Peyer's patch (tissue), 4 donors: ENCODE results near the gene SYNJ2. TPM values are rescaled to one million over a fixed set of nuclear protein-coding genes. Genes with fewer than 3 reads are reported as not detected.

Experiments used
- DNase-seq, 3 donors: peaks; one replicate each; pipeline ENCODE4 v3.0.0-alpha.2; 2017 to 2019
- H3K27ac ChIP-seq, 4 donors: fragments of 200-600 bp; sonication (generic); one replicate each; pipeline ENCODE4 v1.5.1; 2016 to 2019
- H3K27me3 ChIP-seq, 2 donors: fragments of 200-600 bp; sonication (generic); one replicate each; pipeline ENCODE4 v1.5.1; 2019
- H3K36me3 ChIP-seq, 3 donors: fragments of 200-600 bp; sonication (generic); one replicate each; pipeline ENCODE4 v1.5.1; 2016 to 2019
- H3K4me1 ChIP-seq, 4 donors: fragments of 200-600 bp; sonication (generic); one replicate each; pipeline ENCODE4 v1.5.1; 2016 to 2019
- H3K4me3 ChIP-seq, 4 donors: fragments of 200-600 bp; sonication (generic); 1 replicate in 3 of 4; 2 replicates in 1 of 4; pipeline ENCODE4 v1.5.1; 2016 to 2019; ENCODE audit warnings: mild to moderate bottlenecking in 1 of 4
- H3K9me3 ChIP-seq, 4 donors: fragments of 200-600 bp; sonication (generic); one replicate each; pipeline ENCODE4 v1.5.1; 2016 to 2019; ENCODE audit warnings: mild to moderate bottlenecking in 1 of 4
- CTCF ChIP-seq, 6 experiments: fragments of 450-650 bp in 4 of 6; fragments of 200-600 bp in 2 of 6; sonication (generic) in 1 of 6; IDR thresholded peaks; one replicate each; pipeline ENCODE4 v1.5.1; 2017 to 2019; ENCODE audit warnings: antibody characterized with exemption in 6 of 6, mild to moderate bottlenecking in 3 of 6, moderate library complexity in 1 of 6
- POLR2A ChIP-seq, 2 donors: fragments of 450-650 bp; IDR thresholded peaks; one replicate each; pipeline ENCODE4 v1.5.1; 2017; ENCODE audit warnings: antibody characterized with exemption in 2 of 2, mild to moderate bottlenecking in 2 of 2, moderate library complexity in 2 of 2
- total RNA-seq, 4 donors: library from RNA; depleted of rRNA; stranded (reverse); fragments of >200 nt; gene quantifications; one replicate each; pipeline ENCODE4 v1.1.0, GENCODE V29; 2016

Gene SYNJ2
- total RNA-seq, 4 donors from 2014 or later, result 26.8 to 47.2 (median 34.0) TPM

GRCh38 chr6:158041370-158041769 is 59.7 kb downstream of the SYNJ2 start:
- H3K4me1 ChIP-seq, result peaks cover 0 to 27% (median 0%) of the 10 kb centered on the region in 4 donors

DNA sequence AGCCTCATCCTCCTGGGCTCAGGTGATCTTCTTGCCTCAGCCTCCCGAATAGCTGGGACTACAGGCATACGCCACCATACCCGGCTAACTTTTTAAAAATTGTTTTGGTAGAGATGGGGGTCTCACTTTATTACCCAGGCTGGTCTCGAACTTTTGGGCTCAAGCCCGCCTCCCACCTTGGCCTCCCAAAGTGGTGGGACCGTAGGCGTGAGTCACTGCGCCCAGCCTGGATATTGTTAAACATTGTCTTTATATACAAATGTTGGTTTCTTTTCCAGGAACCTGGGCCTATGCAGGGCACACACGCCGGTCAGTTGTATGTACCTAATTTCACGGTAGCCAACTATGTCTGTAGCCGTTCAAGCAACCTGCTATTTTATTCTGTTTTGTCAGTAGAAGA is 60.1 kb downstream of the SYNJ2 start:
- no peaks in the 10 kb centered on the region for H3K27me3 ChIP-seq
- DNase-seq, result no peak
- no peak for TF ChIP-seq CTCF (IDR thresholded peaks at IDR 0.05)
- no peak for TF ChIP-seq POLR2A (IDR thresholded peaks at IDR 0.05)
- H3K4me1 ChIP-seq, result peaks cover 0 to 28% (median 0%) of the 10 kb centered on the region in 4 donors
- H3K4me3 ChIP-seq, result no peak overlapping the region
- H3K36me3 ChIP-seq, result no peaks in the 10 kb centered on the region
- no peaks in the 10 kb centered on the region for H3K9me3 ChIP-seq
- H3K27ac ChIP-seq, result peak overlapping the region in 1 of 4 donors; percentile 41

More at GRCh38 chr6:158041370-158041769, 59.7 kb downstream of the SYNJ2 start:
- Histone ChIP-seq H3K4me3 (no peak overlapping the region), H3K27ac (peak overlapping the region in 2 of 4 donors; percentile 5 to 79), H3K27me3 (no peaks in the 10 kb centered on the region), H3K36me3 (no peaks in the 10 kb centered on the region), H3K9me3 (no peaks in the 10 kb centered on the region)
- TF ChIP-seq CTCF (IDR thresholded peaks at IDR 0.05), result no peak
- DNase-seq, result no peak

DNA sequence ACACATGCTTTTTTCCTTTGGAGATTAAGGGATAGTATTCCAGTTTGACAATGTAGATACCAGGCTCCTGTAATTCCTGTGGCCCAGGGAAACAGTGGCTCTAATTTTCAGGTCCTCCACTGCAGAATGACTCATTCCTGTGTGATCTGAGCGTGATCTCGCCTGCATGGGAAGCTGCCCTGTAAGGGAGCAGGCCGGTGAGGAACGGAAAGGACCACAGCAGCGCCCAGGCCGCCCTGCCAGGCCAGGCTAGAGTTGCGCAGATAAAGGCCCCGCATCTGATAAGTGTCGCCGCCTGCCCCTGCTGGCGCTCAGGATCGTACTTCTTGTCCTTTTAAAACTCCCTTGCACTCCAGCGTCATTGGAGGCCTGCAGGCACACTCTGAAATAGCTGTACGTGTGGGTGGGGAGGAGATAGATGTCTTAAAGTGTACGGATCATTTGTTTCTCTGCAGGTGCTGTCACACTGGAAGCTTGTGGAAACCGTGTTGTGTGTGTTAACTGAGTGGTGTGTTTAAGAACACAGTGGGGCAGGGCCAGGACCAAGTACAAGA is 60.7 kb downstream of the SYNJ2 start:
- no peaks in the 10 kb centered on the region for H3K36me3 ChIP-seq

GRCh38 chr6:158043008-158043407 is 61.3 kb downstream of the SYNJ2 start:
- peaks cover 0 to 32% (median 0%) of the 10 kb centered on the region in 4 donors for H3K4me1 ChIP-seq
- H3K36me3 ChIP-seq, result no peaks in the 10 kb centered on the region
- peak overlapping the region in 1 of 4 donors; percentile 41 for H3K27ac ChIP-seq
- no peak for DNase-seq
- TF ChIP-seq CTCF (IDR thresholded peaks at IDR 0.05), result no peak
- TF ChIP-seq POLR2A (IDR thresholded peaks at IDR 0.05), result no peak
- H3K27me3 ChIP-seq, result no peaks in the 10 kb centered on the region
- no peaks in the 10 kb centered on the region for H3K9me3 ChIP-seq
- H3K4me3 ChIP-seq, result no peak overlapping the region

More for the DNA sequence above, 60.7 kb downstream of the SYNJ2 start:
- Histone ChIP-seq H3K27me3 (no peaks in the 10 kb centered on the region), H3K9me3 (no peaks in the 10 kb centered on the region), H3K4me3 (no peak overlapping the region), H3K4me1 (peaks cover 0 to 32% (median 0%) of the 10 kb centered on the region in 4 donors), H3K27ac (peak overlapping the region in 2 of 4 donors; percentile 21 to 41)
- TF ChIP-seq CTCF (IDR thresholded peaks at IDR 0.05) (no peak), POLR2A (IDR thresholded peaks at IDR 0.05) (no peak)
- no peak for DNase-seq

DNA sequence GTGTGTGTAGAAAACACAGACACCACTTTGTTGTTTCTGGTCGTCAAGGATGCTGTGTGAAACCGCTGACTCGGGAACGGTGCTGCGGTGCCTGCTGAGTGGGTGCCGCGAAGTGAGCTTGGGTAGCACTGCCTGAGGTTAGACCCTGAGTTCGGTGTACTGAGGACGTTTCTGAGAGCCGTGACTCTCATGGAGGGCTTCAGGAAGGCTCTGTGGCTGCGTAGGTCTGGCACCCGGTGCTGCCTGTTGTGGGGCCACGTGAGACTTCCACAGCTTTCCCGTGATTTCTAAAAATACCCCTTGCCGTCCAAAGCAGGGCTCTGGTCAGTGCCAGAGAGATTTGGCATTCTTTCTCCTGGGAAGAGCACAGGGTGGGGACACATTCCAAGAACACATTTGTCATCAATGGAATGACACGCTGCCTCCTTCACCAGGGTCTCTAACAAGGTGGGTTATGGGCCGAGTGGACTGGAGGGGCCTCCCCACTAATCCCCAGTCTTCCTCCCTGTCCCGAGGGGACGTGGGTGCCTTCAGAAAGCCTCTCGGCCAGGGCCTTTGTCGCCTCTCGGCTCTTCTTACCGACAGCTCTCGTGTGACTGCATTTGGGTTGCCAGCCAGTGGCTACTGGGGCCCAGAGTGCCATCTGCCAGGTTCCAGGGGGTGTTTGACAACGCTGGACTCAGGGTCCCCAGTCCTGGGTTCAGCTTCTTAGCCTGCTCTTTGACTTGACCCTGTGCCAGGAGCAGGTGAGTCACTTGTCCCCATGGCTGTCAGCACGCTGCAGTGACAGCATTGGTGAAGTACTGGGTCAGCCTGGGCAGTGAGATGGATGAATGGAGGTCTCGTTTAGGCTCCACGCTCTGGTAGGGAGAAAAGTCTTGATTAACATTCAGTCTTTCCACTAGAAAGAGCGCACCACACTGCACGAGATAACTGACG is 62.2 kb downstream of the SYNJ2 start:
- TF ChIP-seq POLR2A (IDR thresholded peaks at IDR 0.05) (no peak), CTCF (IDR thresholded peaks at IDR 0.05) (no peak)
- H3K27me3 ChIP-seq, result no peaks in the 10 kb centered on the region
- H3K4me3 ChIP-seq, result no peak overlapping the region
- no peaks in the 10 kb centered on the region for H3K9me3 ChIP-seq
- DNase-seq, result peak in 1 of 3 donors; percentile 69
- no peaks in the 10 kb centered on the region for H3K36me3 ChIP-seq
- H3K27ac ChIP-seq, result peak overlapping the region in 1 of 4 donors; percentile 41
- H3K4me1 ChIP-seq, result peaks cover 0 to 34% (median 0%) of the 10 kb centered on the region in 4 donors
